ENCODE results near the gene COMMD1. TPM values are rescaled to one million over a fixed set of nuclear protein-coding genes. Genes with fewer than 3 reads are reported as not detected.

COMMD1 gene
- total and polyA plus RNA-seq, 3 donors from 2014 or later: 61.7 to 87.9 (median 85.2) TPM

DNA sequence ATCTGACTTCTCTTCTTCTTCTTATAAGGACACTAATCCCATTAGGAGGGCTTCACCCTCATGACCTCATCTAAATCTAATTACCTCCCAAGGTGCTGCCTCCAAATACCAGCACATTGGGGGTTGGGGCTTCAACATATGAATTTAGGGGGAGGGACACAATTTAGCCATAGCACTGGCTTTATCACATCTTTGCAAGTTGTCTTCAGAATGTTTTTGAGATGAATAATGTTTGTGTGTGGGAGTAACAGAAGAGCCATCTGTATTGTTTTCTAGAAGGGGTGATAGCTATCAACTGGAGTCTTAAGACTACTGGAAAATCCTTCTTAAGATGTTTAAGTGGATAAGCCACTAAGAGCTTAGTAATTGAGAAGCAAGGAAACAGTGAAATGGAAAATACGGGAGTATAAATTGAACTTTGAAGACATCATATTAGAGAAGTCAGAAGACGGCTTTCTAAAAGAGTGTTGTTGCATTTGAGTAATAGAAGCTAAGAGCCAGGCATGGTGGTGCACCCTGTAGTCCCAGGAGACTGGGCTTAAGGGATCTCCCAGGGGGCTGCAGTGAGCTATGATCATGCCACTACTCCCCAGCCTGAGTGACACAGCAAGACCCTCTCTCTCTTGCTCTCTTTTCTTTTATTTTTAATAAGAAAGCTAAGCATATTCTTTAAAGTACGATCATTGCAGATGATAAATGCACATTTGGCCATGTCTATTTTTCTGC is 257.8 kb downstream of the COMMD1 start:
- Histone ChIP-seq H3K27me3 (no peaks in the 10 kb centered on the region), H3K36me3 (ENCODE audit: low read depth, missing control alignments) (no peaks in the 10 kb centered on the region), H3K9me3 (no peaks in the 10 kb centered on the region), H3K27ac (peak overlapping the region in 1 of 2 donors; percentile 31), H3K4me3 (no peak overlapping the region), H3K4me1 (peaks cover 15% of the 10 kb centered on the region)
- TF ChIP-seq CTCF (IDR thresholded peaks at IDR 0.05) (no peak), POLR2A (IDR thresholded peaks at IDR 0.05) (no peak)
- DNase-seq: no peak
- whole genome bisulfite sequencing, 2 donors: 77 to 81% methylated on average over 3 of the region's 3 CpGs
- intact Hi-C loops (cut with DNase I; ENCODE audit: low total_unique reads): no loop called here

- no peak for DNase-seq
- Histone ChIP-seq H3K9me3 (no peaks in the 10 kb centered on the region), H3K27me3 (no peaks in the 10 kb centered on the region), H3K36me3 (ENCODE audit: low read depth, missing control alignments) (no peaks in the 10 kb centered on the region), H3K4me1 (peaks cover 15% of the 10 kb centered on the region), H3K27ac (peak overlapping the region; percentile 11 to 37), H3K4me3 (no peak overlapping the region)
- no peak for TF ChIP-seq CTCF (IDR thresholded peaks at IDR 0.05)
- no peak for TF ChIP-seq POLR2A (IDR thresholded peaks at IDR 0.05)
- intact Hi-C loops (cut with DNase I; ENCODE audit: low total_unique reads): no loop called here
- WGBS, 2 donors: 20 to 42% methylated on average over 2 of the region's 2 CpGs
Observed at GRCh38 chr2:62163834-62164233, 258.4 kb downstream of the COMMD1 start.

DNA sequence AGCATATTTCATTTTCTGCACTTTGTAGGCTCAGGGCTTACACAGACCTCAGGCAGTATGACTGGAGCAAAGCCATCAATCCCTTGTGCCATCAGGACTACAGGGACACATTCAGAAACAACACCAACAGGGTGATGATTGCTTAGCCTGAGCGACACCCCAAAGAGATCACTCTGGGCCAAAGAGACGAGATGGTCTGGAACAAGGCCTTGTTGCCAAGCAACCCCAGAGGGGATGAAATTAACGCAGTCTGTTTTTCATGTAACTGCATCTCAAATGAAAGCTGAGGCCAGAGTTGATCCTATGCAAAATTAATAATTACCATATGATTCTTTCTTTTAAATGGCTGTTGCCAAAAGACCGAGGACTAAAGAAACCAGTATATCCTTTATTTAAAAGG is 270.3 kb downstream of the COMMD1 start:
- DNase-seq: no peak
- WGBS, 2 donors: 89 to 91% methylated on average over 4 of the region's 4 CpGs
- intact Hi-C loops (cut with DNase I; ENCODE audit: low total_unique reads): no loop called here

GRCh38 chr2:62176801-62177200 is 271.3 kb downstream of the COMMD1 start:
- Histone ChIP-seq H3K4me3 (no peak overlapping the region), H3K9me3 (no peaks in the 10 kb centered on the region), H3K36me3 (ENCODE audit: low read depth, missing control alignments) (no peaks in the 10 kb centered on the region), H3K27me3 (no peaks in the 10 kb centered on the region), H3K27ac (no peak overlapping the region), H3K4me1 (no peaks in the 10 kb centered on the region)
- DNase-seq: no peak
- TF ChIP-seq CTCF (IDR thresholded peaks at IDR 0.05) (no peak), POLR2A (IDR thresholded peaks at IDR 0.05) (no peak)
- intact Hi-C loops (cut with DNase I; ENCODE audit: low total_unique reads): no loop called here

More for the DNA sequence above, 270.3 kb downstream of the COMMD1 start:
- Histone ChIP-seq H3K4me3 (no peak overlapping the region), H3K36me3 (ENCODE audit: low read depth, missing control alignments) (no peaks in the 10 kb centered on the region), H3K27me3 (no peaks in the 10 kb centered on the region), H3K27ac (no peak overlapping the region), H3K4me1 (no peaks in the 10 kb centered on the region), H3K9me3 (no peaks in the 10 kb centered on the region)
- no peak for TF ChIP-seq CTCF (IDR thresholded peaks at IDR 0.05)
- no peak for TF ChIP-seq POLR2A (IDR thresholded peaks at IDR 0.05)
